Right atrium auricular region (tissue), 2 donors: ENCODE measurements around the gene TNS3. TPM values are rescaled to one million over a fixed set of nuclear protein-coding genes. Genes with fewer than 3 reads are reported as not detected.

Source experiments
- DNase-seq: peaks from one replicate; pipeline ENCODE4 v3.0.0-alpha.2; 2019; ENCODE audit warnings: low spot score
- H3K27ac ChIP-seq, 2 donors: fragments of 200-600 bp; sonication (generic); 1 replicate in 1 of 2; 2 replicates in 1 of 2; pipeline ENCODE4 v1.5.1; 2016 to 2019
- H3K27me3 ChIP-seq, 2 donors: fragments of 200-600 bp; sonication (generic); one replicate each; pipeline versions ENCODE4 v1.5.1 to v1.6.0; 2017 to 2019
- H3K36me3 ChIP-seq: fragments of 200-600 bp; sonication (generic); one replicate; pipeline ENCODE4 v1.5.1; 2016
- H3K4me1 ChIP-seq, 2 donors: fragments of 200-600 bp; sonication (generic); one replicate each; pipeline versions ENCODE4 v1.5.1 to v1.6.0; 2017 to 2019
- H3K4me3 ChIP-seq, 2 donors: fragments of 200-600 bp; sonication (generic); 1 replicate in 1 of 2; 2 replicates in 1 of 2; pipeline ENCODE4 v1.5.1; 2017 to 2019; ENCODE audit warnings: mild to moderate bottlenecking in 1 of 2, moderate library complexity in 1 of 2
- H3K9me3 ChIP-seq, 2 donors: fragments of 200-600 bp; sonication (generic); one replicate each; pipeline ENCODE4 v1.5.1; 2019
- CTCF ChIP-seq, 2 donors: fragments of 200-600 bp; sonication (generic); IDR thresholded peaks; one replicate each; pipeline ENCODE4 v1.5.1; 2019; ENCODE audit warnings: antibody characterized with exemption in 2 of 2
- total RNA-seq, 2 donors: library from RNA; depleted of rRNA; stranded (reverse); fragments of >200 nt; gene quantifications; one replicate each; pipeline ENCODE4 v1.1.0, GENCODE V29; 2016

The TNS3 gene
- total RNA-seq, 2 donors from 2014 or later: 39.7 to 44.4 TPM

- Histone ChIP-seq H3K9me3 (no peaks in the 10 kb centered on the region), H3K27me3 (no peaks in the 10 kb centered on the region), H3K36me3 (peaks cover 11% of the 10 kb centered on the region), H3K4me3 (no peak overlapping the region), H3K27ac (no peak overlapping the region), H3K4me1 (peaks cover 0 to 15% of the 10 kb centered on the region in 2 donors)
- no peak for TF ChIP-seq CTCF (IDR thresholded peaks at IDR 0.05)
- DNase-seq: no peak
These were observed 149.0 kb downstream of the TNS3 start for GRCh38 chr7:47432671-47433563.

GRCh38 chr7:47430422-47430821, 151.5 kb downstream of the TNS3 start:
- H3K27me3 ChIP-seq: no peaks in the 10 kb centered on the region
- H3K9me3 ChIP-seq: no peaks in the 10 kb centered on the region
- H3K36me3 ChIP-seq: peaks cover 10% of the 10 kb centered on the region
- H3K27ac ChIP-seq: no peak overlapping the region
- peaks cover 0 to 20% of the 10 kb centered on the region in 2 donors for H3K4me1 ChIP-seq
- TF ChIP-seq CTCF (IDR thresholded peaks at IDR 0.05): no peak
- H3K4me3 ChIP-seq: no peak overlapping the region
- no peak for DNase-seq

GRCh38 chr7:47428768-47429472, 153.0 kb downstream of the TNS3 start:
- Histone ChIP-seq H3K27me3 (no peaks in the 10 kb centered on the region), H3K36me3 (peaks cover 7% of the 10 kb centered on the region), H3K4me1 (peaks cover 0 to 19% of the 10 kb centered on the region in 2 donors), H3K27ac (no peak overlapping the region), H3K4me3 (no peak overlapping the region), H3K9me3 (no peaks in the 10 kb centered on the region)
- TF ChIP-seq CTCF (IDR thresholded peaks at IDR 0.05): no peak
- no peak for DNase-seq

- H3K9me3 ChIP-seq: no peaks in the 10 kb centered on the region
- H3K27ac ChIP-seq: no peak overlapping the region
- H3K27me3 ChIP-seq: no peaks in the 10 kb centered on the region
- H3K4me1 ChIP-seq: peaks cover 0 to 19% of the 10 kb centered on the region in 2 donors
- no peak for DNase-seq
- peaks cover 14% of the 10 kb centered on the region for H3K36me3 ChIP-seq
- H3K4me3 ChIP-seq: no peak overlapping the region
- no peak for TF ChIP-seq CTCF (IDR thresholded peaks at IDR 0.05)
These were observed 153.7 kb downstream of the TNS3 start for GRCh38 chr7:47428052-47428767.

- TF ChIP-seq CTCF (IDR thresholded peaks at IDR 0.05): no peak
- no peak for DNase-seq
These were observed 154.8 kb downstream of the TNS3 start for GRCh38 chr7:47427051-47427643.

More at GRCh38 chr7:47427051-47427643, 154.8 kb downstream of the TNS3 start:
- Histone ChIP-seq H3K27ac (no peak overlapping the region), H3K36me3 (peaks cover 16% of the 10 kb centered on the region), H3K4me1 (peaks cover 0 to 19% of the 10 kb centered on the region in 2 donors), H3K4me3 (no peak overlapping the region), H3K27me3 (no peaks in the 10 kb centered on the region), H3K9me3 (no peaks in the 10 kb centered on the region)
